Endothelial cell of umbilical vein (primary cell): Measurements from ENCODE around the gene MINDY3. TPM values are rescaled to one million over a fixed set of nuclear protein-coding genes. Genes with fewer than 3 reads are reported as not detected.

Source experiments
- BruUV-seq: library from RNA; stranded (reverse); fragments of 400-500 nt; replicated peaks from 2 replicates; lab custom pipeline; 2021; lab: Mats Ljungman, UMichigan
- CTCF ChIA-PET: fragments of 300-600, 350-600 bp; sonication (Branson Sonifier 250); formaldehyde crosslinking; loops from one replicate; lab custom pipeline; 2021; ENCODE audit warnings: antibody characterized with exemption, inconsistent platforms; lab: Charles Lee
- POLR2A ChIA-PET: fragments of 300-600, 350-600 bp; sonication (Branson Sonifier 250); formaldehyde crosslinking; loops from one replicate; lab custom pipeline; 2021; ENCODE audit warnings: antibody characterized with exemption, inconsistent platforms; lab: Charles Lee
- DNase-seq: peaks from one replicate; pipeline ENCODE4 v3.0.0-alpha.2; 2011; ENCODE audit warnings: low read depth, low spot score
- FAIRE-seq: peaks from 2 replicates; lab custom pipeline; 2011; peaks lifted over from hg19 to GRCh38; lab: Jason Lieb, UNC
- H2AFZ ChIP-seq: 2 replicates; pipeline ENCODE4 v1.6.0; 2012; ENCODE audit warnings: low read depth, low read length, control low read depth, inconsistent platforms
- H3K27ac ChIP-seq: 2 replicates; pipeline ENCODE4 v1.5.1; 2011; ENCODE audit warnings: low read depth, mild to moderate bottlenecking, control low read depth, low read length, moderate library complexity; ENCODE audit not compliant: insufficient read depth
- H3K27me3 ChIP-seq, 2 experiments: 2 replicates each; pipeline versions ENCODE4 v1.6.0 to v1.6.1; 2011; ENCODE audit warnings: low read length in 2 of 2, mixed read lengths in 1 of 2; ENCODE audit not compliant: control insufficient read depth in 2 of 2, insufficient read depth in 2 of 2
- H3K36me3 ChIP-seq, 2 experiments: 2 replicates in 1 of 2; 3 replicates in 1 of 2; pipeline ENCODE4 v1.5.1; 2011; ENCODE audit warnings: low read length in 2 of 2, mild to moderate bottlenecking in 1 of 2, moderate library complexity in 1 of 2; ENCODE audit not compliant: control insufficient read depth in 2 of 2, insufficient read depth in 2 of 2; ENCODE audit errors: extremely low read depth in 1 of 2
- H3K4me1 ChIP-seq: 3 replicates; pipeline ENCODE4 v1.5.1; 2011; ENCODE audit warnings: mild to moderate bottlenecking, low read length; ENCODE audit not compliant: control insufficient read depth, insufficient read depth; ENCODE audit errors: extremely low read depth
- H3K4me2 ChIP-seq: 2 replicates; pipeline ENCODE4 v1.6.1; 2011; ENCODE audit warnings: low read length, control low read depth, mixed read lengths; ENCODE audit not compliant: insufficient read depth
- H3K4me3 ChIP-seq, 3 experiments: fragments of 200-600 bp in 1 of 3; sonication (generic), shearing (Covaris generic) in 1 of 3; replicated peaks in 1 of 3; 2 replicates each; pipeline ENCODE4 v1.5.1; 2011 to 2016; ENCODE audit warnings: control low read depth in 3 of 3, low read length in 3 of 3, mild to moderate bottlenecking in 2 of 3, inconsistent platforms in 1 of 3, low read depth in 1 of 3, moderate library complexity in 1 of 3; ENCODE audit not compliant: insufficient read depth in 1 of 3
- H3K79me2 ChIP-seq: 2 replicates; pipeline ENCODE4 v1.6.0; 2012; ENCODE audit warnings: low read length, inconsistent platforms; ENCODE audit not compliant: control insufficient read depth, insufficient read depth
- H3K9ac ChIP-seq: replicated peaks from 2 replicates; pipeline ENCODE3; 2011; ENCODE audit warnings: low read length, control low read depth; ENCODE audit not compliant: insufficient read depth; ENCODE audit errors: extremely low read depth
- H3K9me1 ChIP-seq: replicated peaks from 3 replicates; pipeline ENCODE4 v1.6.0; 2011; ENCODE audit warnings: mild to moderate bottlenecking, low read length; ENCODE audit not compliant: control insufficient read depth, insufficient read depth; ENCODE audit errors: extremely low read depth
- H3K9me3 ChIP-seq: replicated peaks from 2 replicates; pipeline ENCODE4 v1.5.1; 2012; ENCODE audit warnings: low read length, inconsistent platforms; ENCODE audit not compliant: control insufficient read depth, insufficient read depth
- H4K20me1 ChIP-seq: replicated peaks from 2 replicates; pipeline ENCODE3; 2011; ENCODE audit warnings: mild to moderate bottlenecking, low read length; ENCODE audit not compliant: control insufficient read depth, insufficient read depth; ENCODE audit errors: extremely low read depth
- EZH2 ChIP-seq: IDR thresholded peaks from 2 replicates; pipeline ENCODE4 v1.6.1; 2012; ENCODE audit warnings: borderline replicate concordance, low read depth, mild to moderate bottlenecking, moderate library complexity, low read length, inconsistent platforms; ENCODE audit not compliant: severe bottlenecking
- FOS ChIP-seq: IDR thresholded peaks from 2 replicates; pipeline ENCODE4 v1.6.1; 2011; ENCODE audit warnings: mild to moderate bottlenecking, low read length, moderate library complexity, borderline replicate concordance; ENCODE audit not compliant: insufficient read depth
- GATA2 ChIP-seq: IDR thresholded peaks from 2 replicates; pipeline ENCODE4 v1.7.0; 2011; ENCODE audit warnings: low read depth, mild to moderate bottlenecking, moderate library complexity, mixed read lengths, low read length; ENCODE audit not compliant: insufficient read length, insufficient read depth
- JUN ChIP-seq: IDR thresholded peaks from 2 replicates; pipeline ENCODE4 v1.6.1; 2011; ENCODE audit warnings: borderline replicate concordance, low read depth; ENCODE audit not compliant: insufficient read length, insufficient read depth
- MYC ChIP-seq: IDR thresholded peaks from one replicate; pipeline ENCODE4 v1.6.1; 2011; ENCODE audit warnings: mild to moderate bottlenecking, low read depth, low read length
- POLR2A ChIP-seq: IDR thresholded peaks from 2 replicates; pipeline ENCODE4 v1.6.1; 2012; ENCODE audit warnings: low read depth, mild to moderate bottlenecking, control low read depth, low read length
- POLR2AphosphoS5 ChIP-seq: IDR thresholded peaks from 2 replicates; pipeline ENCODE4 v1.6.1; 2012; ENCODE audit warnings: low read depth, mild to moderate bottlenecking, control low read depth, low read length, moderate library complexity; ENCODE audit not compliant: insufficient read depth
- dilution Hi-C: fragments of 300-500 bp; cut with MboI; formaldehyde crosslinking; loops from one replicate; pipeline ENCODE4 v1.15.0; 2019; ENCODE audit warnings: low sequenced_read_pairs; ENCODE audit not compliant: extremely low pct_ligation_motif_present
- intact Hi-C: fragments of 100-400 bp; cut with micrococcal nuclease; formaldehyde crosslinking; loops from one replicate; pipeline ENCODE4 v1.10.0; 2022
- polyA plus RNA-seq, 4 experiments: library from polyadenylated mRNA; depleted of rRNA in 3 of 4; stranded (reverse) in 3 of 4; unstranded in 1 of 4; fragments of >200 nt; gene quantifications; 2 replicates each; pipeline versions ENCODE4 v1.2.1 to v1.2.3, GENCODE V29; 2011 to 2012; ENCODE audit warnings: missing spikeins in 1 of 4
- total RNA-seq: library from RNA; stranded (reverse); gene quantifications from 2 replicates; pipeline ENCODE4 v1.2.3, GENCODE V29; 2021
- TF ChIP-seq, protein P1 (sequence below): IDR thresholded peaks from 2 replicates; pipeline ENCODE4 v1.6.1; 2011; ENCODE audit not compliant: insufficient read depth, insufficient read length
- TF ChIP-seq, protein P2 (sequence below), 2 donors: IDR thresholded peaks; 1 replicate in 1 of 2; 2 replicates in 1 of 2; pipeline ENCODE4 v1.5.1; 2011; ENCODE audit warnings: low read length in 2 of 2, mild to moderate bottlenecking in 2 of 2, moderate library complexity in 2 of 2, control low read depth in 1 of 2, inconsistent platforms in 1 of 2, low read depth in 1 of 2; ENCODE audit not compliant: insufficient read depth in 1 of 2; ENCODE audit errors: extremely low read depth in 1 of 2

MINDY3 gene
- total and polyA plus RNA-seq, 2 donors (not counting 3 experiments of a cell fraction or from before 2014, with no cell fraction given) = 7.5 to 20.2 TPM

DNA sequence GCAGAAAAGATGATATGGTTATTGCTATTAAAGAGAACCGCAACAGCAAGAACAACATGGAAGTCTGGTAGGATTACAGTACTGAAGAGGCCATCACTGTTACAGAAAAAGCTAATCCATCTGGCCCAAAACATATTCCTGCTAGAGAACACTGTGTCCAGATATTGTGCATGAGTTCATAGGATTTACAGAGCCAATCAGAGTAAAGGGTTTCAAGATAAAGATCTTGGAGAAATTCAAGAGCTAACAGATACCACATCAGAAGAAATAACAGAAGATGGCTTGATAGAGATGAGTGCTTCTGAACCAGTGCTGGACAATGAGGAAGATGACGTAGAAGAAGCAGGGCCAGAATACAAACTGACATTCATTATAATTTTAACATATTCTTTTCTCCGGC, 58.7 kb downstream of the MINDY3 start:
- no peaks in the 10 kb centered on the region for H3K4me1 ChIP-seq
- H3K79me2 ChIP-seq = no peaks in the 10 kb centered on the region
- POLR2A ChIA-PET = no interaction called here
- H3K36me3 ChIP-seq = peaks cover 0 to 2% of the 10 kb centered on the region in 2 experiments
- no peak overlapping the region for H3K4me3 ChIP-seq
- no peaks in the 10 kb centered on the region for H3K27me3 ChIP-seq
- no peak for TF ChIP-seq POLR2AphosphoS5
- no peak for TF ChIP-seq EZH2
- TF ChIP-seq, protein P1, sequence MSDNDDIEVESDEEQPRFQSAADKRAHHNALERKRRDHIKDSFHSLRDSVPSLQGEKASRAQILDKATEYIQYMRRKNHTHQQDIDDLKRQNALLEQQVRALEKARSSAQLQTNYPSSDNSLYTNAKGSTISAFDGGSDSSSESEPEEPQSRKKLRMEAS = no peak
- TF ChIP-seq GATA2 = no peak
- TF ChIP-seq FOS = no peak
- no peak for TF ChIP-seq POLR2A
- no peak for TF ChIP-seq JUN
- TF ChIP-seq MYC = no peak
- TF ChIP-seq, protein P2, sequence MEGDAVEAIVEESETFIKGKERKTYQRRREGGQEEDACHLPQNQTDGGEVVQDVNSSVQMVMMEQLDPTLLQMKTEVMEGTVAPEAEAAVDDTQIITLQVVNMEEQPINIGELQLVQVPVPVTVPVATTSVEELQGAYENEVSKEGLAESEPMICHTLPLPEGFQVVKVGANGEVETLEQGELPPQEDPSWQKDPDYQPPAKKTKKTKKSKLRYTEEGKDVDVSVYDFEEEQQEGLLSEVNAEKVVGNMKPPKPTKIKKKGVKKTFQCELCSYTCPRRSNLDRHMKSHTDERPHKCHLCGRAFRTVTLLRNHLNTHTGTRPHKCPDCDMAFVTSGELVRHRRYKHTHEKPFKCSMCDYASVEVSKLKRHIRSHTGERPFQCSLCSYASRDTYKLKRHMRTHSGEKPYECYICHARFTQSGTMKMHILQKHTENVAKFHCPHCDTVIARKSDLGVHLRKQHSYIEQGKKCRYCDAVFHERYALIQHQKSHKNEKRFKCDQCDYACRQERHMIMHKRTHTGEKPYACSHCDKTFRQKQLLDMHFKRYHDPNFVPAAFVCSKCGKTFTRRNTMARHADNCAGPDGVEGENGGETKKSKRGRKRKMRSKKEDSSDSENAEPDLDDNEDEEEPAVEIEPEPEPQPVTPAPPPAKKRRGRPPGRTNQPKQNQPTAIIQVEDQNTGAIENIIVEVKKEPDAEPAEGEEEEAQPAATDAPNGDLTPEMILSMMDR (IDR thresholded peaks at IDR 0.05; ENCODE audit: extremely low read depth in 1 of 2, insufficient read depth in 1 of 2, low read depth in 1 of 2, low read length in 2 of 2) = no peak
- H3K27ac ChIP-seq = no peak overlapping the region
- no peak overlapping the region for H3K4me2 ChIP-seq
- H3K9ac ChIP-seq = no peak overlapping the region
- DNase-seq (no peak), FAIRE-seq (no peak)
- H2AFZ ChIP-seq = no peak overlapping the region
- H3K9me1 ChIP-seq = no peaks in the 10 kb centered on the region
- H3K9me3 ChIP-seq = no peaks in the 10 kb centered on the region
- dilution Hi-C loops = no loop called here
- H4K20me1 ChIP-seq = no peaks in the 10 kb centered on the region
- no TSS peak for BruUV-seq
- intact Hi-C loops = no loop called here
- CTCF ChIA-PET = interaction anchor here (1.6 kb wide), 1 partner anchor 17 kb away, joined by 4 read pairs; no protein-coding TSS in a partner anchor
